K562 (cell line): ENCODE measurements around the gene MYO18A. TPM values are rescaled to one million over a fixed set of nuclear protein-coding genes. Genes with fewer than 3 reads are reported as not detected.
A peak's percentile ranks its signal among the peaks of the same experiment; 100 is the strongest.

Source experiments
- CBX2 ChIP-seq: fragments of 200-600 bp; sonication (generic); IDR thresholded peaks from one replicate; pipeline ENCODE4 v1.6.1; 2012; ENCODE audit warnings: mild to moderate bottlenecking, low read length, inconsistent platforms; ENCODE audit not compliant: insufficient read depth, poor library complexity, severe bottlenecking
- ETV6 ChIP-seq, 3 experiments: fragments of 150-350 bp in 1 of 3; sonication (generic) in 1 of 3; formaldehyde crosslinking in 1 of 3; IDR thresholded peaks; 2 replicates each; pipeline versions ENCODE4 v1.6.1 to v1.8.0; 2014 to 2022; ENCODE audit warnings: borderline replicate concordance in 2 of 3, low read depth in 2 of 3, antibody characterized with exemption in 1 of 3, low read length in 1 of 3, mild to moderate bottlenecking in 1 of 3, missing genetic modification reagents in 1 of 3
- HNRNPK ChIP-seq: fragments of 200-400 bp; formaldehyde crosslinking; IDR thresholded peaks from one replicate; pipeline ENCODE4 v1.6.1; 2018; ENCODE audit warnings: mild to moderate bottlenecking, low read depth, low read length; ENCODE audit not compliant: poor library complexity, severe bottlenecking
- KDM4B ChIP-seq, 2 experiments: fragments of 450-650 bp in 1 of 2; sonication (generic) in 1 of 2; IDR thresholded peaks; 2 replicates each; pipeline ENCODE4 v1.6.1; 2016 to 2017; ENCODE audit warnings: borderline replicate concordance in 2 of 2, antibody characterized with exemption in 1 of 2, low read depth in 1 of 2, mild to moderate bottlenecking in 1 of 2
- MYNN ChIP-seq, 2 experiments: sonication (generic); formaldehyde crosslinking in 1 of 2; IDR thresholded peaks; 2 replicates each; pipeline versions ENCODE4 v1.5.0 to v1.6.1; 2016 to 2020; ENCODE audit warnings: antibody characterized with exemption in 1 of 2, missing genetic modification reagents in 1 of 2
- NCOR1 ChIP-seq: fragments of 450-650 bp; IDR thresholded peaks from 2 replicates; pipeline ENCODE4 v1.6.1; 2016; ENCODE audit warnings: mild to moderate bottlenecking, moderate library complexity
- POLR2B ChIP-seq: fragments of 450-650 bp; IDR thresholded peaks from 2 replicates; pipeline ENCODE4 v1.6.1; 2018; ENCODE audit warnings: low read depth; ENCODE audit not compliant: partially characterized antibody
- POU5F1 ChIP-seq: fragments of 150-350 bp; IDR thresholded peaks from 2 replicates; pipeline ENCODE4 v1.6.1; 2014; ENCODE audit warnings: borderline replicate concordance, low read length, low read depth, mild to moderate bottlenecking; ENCODE audit not compliant: partially characterized antibody
- RFX7 ChIP-seq: fragments of 250-450 bp; sonication (Bioruptor Pico); IDR thresholded peaks from 2 replicates; pipeline ENCODE4 v1.5.1; 2021; ENCODE audit warnings: mild to moderate bottlenecking
- SAFB2 ChIP-seq: fragments of 200-400 bp; formaldehyde crosslinking; IDR thresholded peaks from 2 replicates; pipeline ENCODE4 v1.6.1; 2018; ENCODE audit warnings: borderline replicate concordance, low read length, low read depth, moderate library complexity; ENCODE audit not compliant: severe bottlenecking
- SP1 ChIP-seq: sonication (generic); formaldehyde crosslinking; IDR thresholded peaks from 2 replicates; pipeline ENCODE4 v1.8.1; 2022; ENCODE audit warnings: mild to moderate bottlenecking, missing genetic modification reagents
- TAF7 ChIP-seq: fragments of 450-650 bp; IDR thresholded peaks from 2 replicates; pipeline ENCODE4 v1.6.1; 2016; ENCODE audit warnings: missing genetic modification characterization, missing compliant biosample characterization
- THRA ChIP-seq: fragments of 450-650 bp; IDR thresholded peaks from 2 replicates; pipeline ENCODE4 v1.6.1; 2017; ENCODE audit warnings: mild to moderate bottlenecking, moderate library complexity
- ZBTB11 ChIP-seq, 3 experiments: fragments of 200-800 bp in 1 of 3; fragments of 250-450 bp in 1 of 3; fragments of 450-650 bp in 1 of 3; sonication (Bioruptor Pico) in 1 of 3; sonication (Bioruptor generic) in 1 of 3; formaldehyde crosslinking in 1 of 3; IDR thresholded peaks; 2 replicates each; pipeline versions ENCODE4 v1.6.1 to v1.8.0; 2016 to 2022; ENCODE audit warnings: mild to moderate bottlenecking in 2 of 3, missing genetic modification characterization in 2 of 3, missing compliant biosample characterization in 1 of 3, moderate library complexity in 1 of 3
- ZFX ChIP-seq: sonication (generic); formaldehyde crosslinking; IDR thresholded peaks from 2 replicates; pipeline ENCODE4 v1.8.0; 2022; ENCODE audit warnings: mild to moderate bottlenecking, missing genetic modification reagents, moderate library complexity
- polyA plus RNA-seq, 8 experiments: library from polyadenylated mRNA; depleted of rRNA in 4 of 8; stranded (reverse) in 5 of 8; unstranded in 3 of 8; fragments of >200 nt; fragmentation: Nextera tagmentation in 2 of 8; fragmentation: Illumina TruSeq in 1 of 8; extraction: Ambion mirVana in 2 of 8; extraction: Trizol in 1 of 8; gene quantifications; 2 replicates each; pipeline versions ENCODE4 v1.2.1 to v1.2.3, GENCODE V29; 2011 to 2014; ENCODE audit warnings: inconsistent platforms in 1 of 8, missing spikeins in 1 of 8
- total RNA-seq, 7 experiments: library from RNA; depleted of rRNA in 6 of 7; stranded (reverse); fragments of >200 nt in 6 of 7; fragmentation: Illumina TruSeq in 2 of 7; extraction: Trizol in 2 of 7; gene quantifications; 2 replicates each; pipeline versions ENCODE4 v1.2.1 to v1.2.3, GENCODE V29; 2011 to 2021; ENCODE audit warnings: low replicate concordance in 1 of 7
- TF ChIP-seq, protein P1 (sequence below), 2 experiments: fragments of 450-650 bp in 1 of 2; sonication (generic) in 1 of 2; formaldehyde crosslinking; conservative IDR thresholded peaks; 2 replicates each; pipeline versions ENCODE4 v1.4.0 to v1.8.1; 2020 to 2022; ENCODE audit warnings: mild to moderate bottlenecking in 1 of 2, missing genetic modification reagents in 1 of 2
- TF ChIP-seq, protein P2 (sequence below): sonication (generic); formaldehyde crosslinking; IDR thresholded peaks from 2 replicates; pipeline ENCODE4 v1.8.1; 2023; ENCODE audit warnings: mild to moderate bottlenecking, missing genetic modification reagents

MYO18A gene
- total and polyA plus RNA-seq, 9 of the 15 experiments (the other 6 are each of a cell fraction or from before 2014, with no cell fraction given), result 2.5 to 65.4 (median 17.1) TPM

- TF ChIP-seq ZBTB11 (CRISPR knock-in tag; IDR thresholded peaks at IDR 0.05) (no peak), TAF7 (no peak), MYNN (IDR thresholded peaks at IDR 0.05) (peak; percentile 95), MYNN (CRISPR knock-in tag; IDR thresholded peaks at IDR 0.05) (no peak), RFX7 (no peak), POU5F1 (no peak), HNRNPK (no peak), CBX2 (no peak), KDM4B (IDR thresholded peaks at IDR 0.05; ENCODE audit: borderline replicate concordance in 2 of 2, low read depth in 1 of 2) (peak in 1 of 2 experiments; percentile 74; a peak in 1 of 4 replicates), SP1 (CRISPR knock-in tag) (peak; percentile 43; the same call in 1 of the 2 replicates), POLR2B (peak; percentile 42), THRA (no peak), ZFX (CRISPR knock-in tag) (no peak), NCOR1 (peak; percentile 91), ETV6 (IDR thresholded peaks at IDR 0.05; ENCODE audit: borderline replicate concordance in 1 of 2, low read depth in 2 of 2, low read length in 1 of 2) (0 out of 4 replicates have a peak, but pooled peaks of 1 of the 2 experiments have one; percentile 29), ETV6 (CRISPR knock-in tag; IDR thresholded peaks at IDR 0.05; ENCODE audit: borderline replicate concordance) (no peak), SAFB2 (no peak)
- TF ChIP-seq, protein P1, sequence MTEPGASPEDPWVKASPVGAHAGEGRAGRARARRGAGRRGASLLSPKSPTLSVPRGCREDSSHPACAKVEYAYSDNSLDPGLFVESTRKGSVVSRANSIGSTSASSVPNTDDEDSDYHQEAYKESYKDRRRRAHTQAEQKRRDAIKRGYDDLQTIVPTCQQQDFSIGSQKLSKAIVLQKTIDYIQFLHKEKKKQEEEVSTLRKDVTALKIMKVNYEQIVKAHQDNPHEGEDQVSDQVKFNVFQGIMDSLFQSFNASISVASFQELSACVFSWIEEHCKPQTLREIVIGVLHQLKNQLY (CRISPR knock-in tag; conservative IDR thresholded peaks at IDR 0.05), result no peak
- TF ChIP-seq, protein P2, sequence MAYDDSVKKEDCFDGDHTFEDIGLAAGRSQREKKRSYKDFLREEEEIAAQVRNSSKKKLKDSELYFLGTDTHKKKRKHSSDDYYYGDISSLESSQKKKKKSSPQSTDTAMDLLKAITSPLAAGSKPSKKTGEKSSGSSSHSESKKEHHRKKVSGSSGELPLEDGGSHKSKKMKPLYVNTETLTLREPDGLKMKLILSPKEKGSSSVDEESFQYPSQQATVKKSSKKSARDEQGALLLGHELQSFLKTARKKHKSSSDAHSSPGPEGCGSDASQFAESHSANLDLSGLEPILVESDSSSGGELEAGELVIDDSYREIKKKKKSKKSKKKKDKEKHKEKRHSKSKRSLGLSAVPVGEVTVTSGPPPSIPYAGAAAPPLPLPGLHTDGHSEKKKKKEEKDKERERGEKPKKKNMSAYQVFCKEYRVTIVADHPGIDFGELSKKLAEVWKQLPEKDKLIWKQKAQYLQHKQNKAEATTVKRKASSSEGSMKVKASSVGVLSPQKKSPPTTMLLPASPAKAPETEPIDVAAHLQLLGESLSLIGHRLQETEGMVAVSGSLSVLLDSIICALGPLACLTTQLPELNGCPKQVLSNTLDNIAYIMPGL (CRISPR knock-in tag), result 0 out of 2 replicates have a peak, but pooled peaks have one; percentile 69
Measured at GRCh38 chr17:29179232-29180033, 765 bp downstream of the MYO18A start (continued).
